Stimulated activated naive CD8-positive, alpha-beta T cell treated with anti-CD3 and anti-CD28 coated beads, Interleukin-15, Interleukin-2, amounts not matched to agents 100 U/mL and 50 U/mL, for 24 hours (primary cell): ENCODE data around the gene DAAM2.

ENCODE experiments used
- ATAC-seq: fragments of 150-1000 bp; cut with Tn5 transposase; one replicate; pipeline ENCODE4 v1.10.0; 2021
- DNase-seq: peaks from one replicate; pipeline ENCODE4 v3.0.0; 2021

The DAAM2 gene

DNA sequence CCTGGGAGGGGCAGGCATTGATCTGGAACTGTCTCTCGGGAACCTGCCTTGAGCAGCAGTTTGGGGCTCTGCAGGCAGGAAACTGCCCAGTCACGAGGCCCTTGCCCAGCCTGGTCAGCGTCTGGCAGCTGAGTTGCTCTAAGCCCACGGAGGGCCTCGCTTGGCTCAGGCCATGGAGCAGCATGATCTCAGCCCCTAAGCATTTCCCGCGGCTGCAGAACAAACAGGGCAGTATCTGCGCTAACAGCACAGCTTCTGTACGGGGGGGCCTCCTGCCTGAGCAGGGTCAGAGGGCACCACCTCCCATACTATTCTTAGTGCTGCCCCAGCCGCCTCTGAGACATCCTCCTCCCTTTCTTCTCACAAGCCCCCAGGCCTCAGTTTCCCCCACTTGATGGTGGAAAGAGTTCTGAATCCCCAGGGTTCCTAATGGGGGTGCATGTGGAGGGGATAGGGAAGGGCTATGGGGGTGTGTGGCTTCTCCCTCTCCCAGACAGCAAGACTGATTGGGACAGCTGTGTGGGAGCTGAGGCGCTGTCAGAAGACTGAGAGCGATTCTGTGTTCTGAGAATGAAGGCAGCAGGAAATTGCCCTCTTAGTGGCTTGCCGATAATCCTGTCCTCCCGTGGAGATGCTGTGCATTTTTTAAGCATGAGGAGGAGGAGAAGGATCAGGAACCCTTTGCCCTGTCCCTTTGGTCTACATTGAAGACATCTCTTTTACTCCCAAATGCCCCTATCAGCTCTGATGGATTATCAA is 95.7 kb downstream of the DAAM2 start:
- ATAC-seq = no peak
- no peak for DNase-seq

DNA sequence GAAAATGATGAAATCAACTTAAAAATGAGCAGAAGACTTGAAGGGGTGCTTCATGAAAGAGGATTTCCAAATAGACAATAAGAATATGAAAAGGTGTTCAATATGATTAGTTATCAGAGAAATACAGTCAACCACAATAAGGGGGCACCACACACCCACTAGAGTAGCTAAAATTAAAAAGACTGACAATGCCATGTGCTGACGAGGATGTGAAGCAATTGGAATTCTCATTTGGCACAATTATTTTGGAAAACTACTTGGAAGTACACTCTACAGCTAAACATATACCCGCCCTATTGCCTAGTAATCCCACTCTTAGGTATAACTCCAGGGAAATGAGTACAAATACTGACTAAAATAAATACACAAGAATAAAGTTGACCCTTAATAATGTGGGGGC is 97.1 kb downstream of the DAAM2 start:
- DNase-seq (no peak), ATAC-seq (no peak)

DNA sequence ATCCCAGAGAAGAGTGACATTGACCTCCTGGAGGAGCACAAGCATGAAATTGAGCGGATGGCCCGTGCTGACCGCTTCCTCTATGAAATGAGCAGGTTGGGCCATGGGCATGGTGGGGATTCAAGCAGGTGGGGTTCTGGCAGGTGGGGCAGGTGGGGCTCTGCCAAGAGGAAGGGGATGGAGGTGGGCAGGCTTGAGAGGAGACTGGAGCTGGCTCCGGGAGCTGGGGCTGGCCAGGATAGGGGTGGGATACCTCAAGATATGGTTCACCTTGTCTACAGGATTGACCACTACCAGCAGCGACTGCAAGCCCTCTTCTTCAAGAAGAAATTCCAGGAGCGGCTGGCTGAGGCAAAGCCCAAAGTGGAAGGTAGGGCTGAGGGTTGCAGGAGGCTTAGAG is 99.2 kb downstream of the DAAM2 start:
- ATAC-seq (no peak), DNase-seq (no peak)

DNA sequence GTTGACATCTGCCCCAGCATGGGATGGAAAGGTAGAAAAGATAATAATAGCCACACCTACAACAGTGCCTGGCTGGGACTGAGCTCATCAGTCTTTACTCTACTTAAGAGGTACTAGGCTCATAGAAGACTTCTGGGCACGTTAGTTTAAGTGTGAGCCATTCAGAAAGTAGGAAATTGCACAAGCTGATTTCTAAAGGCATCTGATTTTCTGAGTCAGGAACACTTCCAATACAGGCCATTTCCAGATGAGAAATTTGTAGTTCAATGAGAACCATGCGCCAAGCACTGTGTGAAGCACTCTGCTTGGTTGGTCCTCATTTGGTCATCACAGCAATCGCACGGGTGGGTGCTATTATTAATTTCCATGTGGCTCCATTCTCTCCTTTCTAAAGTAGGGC is 99.8 kb downstream of the DAAM2 start:
- ATAC-seq (no peak), DNase-seq (no peak)

DNA sequence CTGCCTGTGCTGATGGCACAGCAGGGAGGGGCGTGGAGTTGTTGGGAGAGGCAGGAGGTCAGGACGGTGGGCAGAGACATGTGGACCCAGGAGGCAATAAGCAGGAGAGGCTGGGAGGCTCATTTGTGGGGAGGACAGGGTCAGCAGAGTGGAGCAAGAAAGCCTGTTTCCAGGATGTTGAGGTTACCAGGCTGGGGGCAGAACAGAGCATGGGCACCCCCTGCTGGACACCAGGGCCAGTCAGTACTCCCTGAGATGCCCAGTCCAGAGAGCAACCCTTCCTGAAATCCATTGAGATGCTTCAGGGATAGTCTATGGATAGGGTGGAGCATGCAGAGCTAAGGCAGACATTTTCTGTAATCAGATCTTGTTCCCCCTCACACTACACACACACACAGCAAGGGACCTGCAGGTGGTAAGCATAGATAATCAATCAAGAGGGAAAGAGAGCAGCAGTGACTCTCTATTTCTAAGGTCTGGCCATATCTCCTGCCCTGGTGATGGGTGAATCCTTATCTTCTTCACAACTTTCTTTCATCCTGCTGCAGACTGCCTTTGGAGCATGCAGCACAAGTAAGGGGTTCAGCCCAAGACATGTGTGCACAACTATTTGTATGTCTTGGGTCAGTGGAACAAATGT is 100.4 kb downstream of the DAAM2 start:
- ATAC-seq (no peak), DNase-seq (peak; percentile 20)

DNA sequence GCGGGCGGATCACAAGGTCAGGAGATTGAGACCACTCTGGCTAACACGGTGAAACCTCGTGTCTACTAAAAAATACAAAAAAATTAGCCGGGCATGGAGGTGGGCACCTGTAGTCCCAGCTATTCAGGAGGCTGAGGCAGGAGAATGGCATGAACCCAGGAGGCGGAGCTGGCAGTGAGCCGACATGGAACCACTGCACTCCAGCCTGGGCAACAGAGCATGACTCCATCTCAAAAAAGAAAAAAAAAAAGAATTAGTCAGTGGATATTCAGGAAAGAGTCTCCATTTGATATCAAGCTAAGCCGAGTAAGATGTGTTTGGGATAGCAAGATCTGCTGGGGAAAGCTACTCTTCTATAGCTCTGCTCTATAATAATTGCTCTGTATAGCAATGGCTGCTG is 101.1 kb downstream of the DAAM2 start:
- ATAC-seq (no peak), DNase-seq (no peak)

DNA sequence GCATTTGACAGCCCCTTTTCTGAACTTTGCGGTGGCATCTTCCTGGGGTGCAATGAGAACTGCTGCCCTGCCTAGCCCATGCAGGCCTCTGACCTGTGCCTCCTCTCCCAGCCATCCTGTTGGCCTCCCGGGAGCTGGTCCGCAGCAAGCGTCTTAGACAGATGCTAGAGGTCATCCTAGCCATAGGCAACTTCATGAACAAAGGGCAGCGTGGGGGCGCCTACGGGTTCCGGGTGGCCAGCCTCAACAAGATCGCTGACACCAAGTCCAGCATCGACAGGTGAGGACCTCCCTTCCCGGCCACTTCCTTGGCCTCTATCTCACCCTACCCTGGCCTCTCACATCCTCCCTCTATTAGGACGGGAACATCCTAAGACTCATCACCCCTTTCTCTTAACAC is 104.5 kb downstream of the DAAM2 start:
- DNase-seq (no peak), ATAC-seq (no peak)

DNA sequence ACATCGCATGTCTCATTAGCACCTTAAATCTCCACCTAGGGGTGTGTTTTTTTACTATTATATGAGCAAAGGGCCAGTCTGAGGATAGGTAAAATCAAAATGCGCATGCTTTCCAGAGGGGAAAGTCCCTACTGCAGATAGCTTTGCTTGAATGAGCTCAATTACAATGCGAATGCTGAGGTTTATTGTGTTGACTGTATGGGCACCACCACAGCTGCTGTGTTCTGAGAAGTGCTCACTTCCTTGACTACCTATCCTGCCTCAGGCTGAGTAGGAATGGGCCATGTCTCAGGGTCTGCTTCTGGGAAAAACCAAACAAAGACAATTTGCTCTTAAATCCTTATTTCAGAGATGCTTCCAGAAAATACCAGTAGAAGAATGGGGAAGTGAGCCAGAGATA is 105.5 kb downstream of the DAAM2 start:
- no peak for ATAC-seq
- DNase-seq = no peak

DNA sequence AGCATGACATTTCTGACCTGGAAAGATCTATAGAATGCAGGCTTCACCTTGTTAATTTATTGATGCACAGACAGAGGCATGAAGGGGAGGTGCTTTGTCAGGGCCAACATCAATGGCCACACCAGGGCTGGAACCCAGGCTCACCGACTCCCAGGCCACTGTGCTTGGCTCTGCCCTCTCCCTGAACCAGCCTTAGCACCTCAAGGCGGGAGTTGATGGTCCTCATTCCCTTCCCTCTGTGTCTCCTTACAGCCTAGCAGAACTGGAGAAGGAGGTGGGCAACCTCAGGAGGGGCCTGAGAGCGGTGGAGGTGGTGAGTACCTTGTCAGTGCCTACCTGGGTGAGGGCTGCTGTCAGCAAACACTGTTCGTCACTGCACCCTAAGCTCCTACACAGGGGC is 106.4 kb downstream of the DAAM2 start:
- ATAC-seq (no peak), DNase-seq (no peak)

DNA sequence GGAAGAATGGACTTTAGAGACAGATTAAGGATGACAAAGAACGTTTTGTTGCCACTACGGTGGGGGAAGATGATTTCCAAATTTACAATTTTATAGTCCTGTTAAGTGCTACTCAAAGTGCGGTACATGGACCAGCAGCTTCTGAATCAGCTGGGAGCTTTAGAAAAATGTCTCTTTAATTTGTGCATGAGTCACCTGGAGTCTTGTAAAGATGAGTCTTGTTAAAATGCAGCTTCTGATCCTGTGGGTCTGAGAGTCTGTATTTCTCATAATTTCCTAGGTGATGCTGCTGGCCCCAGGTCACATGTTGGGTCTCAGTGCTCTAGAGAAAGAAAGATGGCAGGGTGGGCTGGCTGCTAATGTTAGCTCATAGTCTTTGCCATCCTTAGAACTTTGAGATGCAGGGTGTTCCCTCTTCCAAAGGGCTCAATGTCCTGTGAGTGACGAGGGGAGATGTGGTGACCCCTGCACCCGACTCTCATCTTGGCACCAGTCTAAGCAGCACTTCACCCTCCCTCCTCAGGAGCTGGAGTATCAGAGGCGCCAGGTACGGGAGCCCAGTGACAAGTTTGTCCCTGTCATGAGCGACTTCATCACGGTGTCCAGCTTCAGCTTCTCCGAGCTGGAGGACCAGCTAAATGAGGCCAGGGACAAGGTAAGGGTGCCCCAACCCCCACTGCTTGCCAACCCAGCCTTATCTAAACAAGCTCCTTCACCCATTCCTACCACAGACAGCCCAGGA is 107.5 kb downstream of the DAAM2 start:
- ATAC-seq = no peak
- no peak for DNase-seq

DNA sequence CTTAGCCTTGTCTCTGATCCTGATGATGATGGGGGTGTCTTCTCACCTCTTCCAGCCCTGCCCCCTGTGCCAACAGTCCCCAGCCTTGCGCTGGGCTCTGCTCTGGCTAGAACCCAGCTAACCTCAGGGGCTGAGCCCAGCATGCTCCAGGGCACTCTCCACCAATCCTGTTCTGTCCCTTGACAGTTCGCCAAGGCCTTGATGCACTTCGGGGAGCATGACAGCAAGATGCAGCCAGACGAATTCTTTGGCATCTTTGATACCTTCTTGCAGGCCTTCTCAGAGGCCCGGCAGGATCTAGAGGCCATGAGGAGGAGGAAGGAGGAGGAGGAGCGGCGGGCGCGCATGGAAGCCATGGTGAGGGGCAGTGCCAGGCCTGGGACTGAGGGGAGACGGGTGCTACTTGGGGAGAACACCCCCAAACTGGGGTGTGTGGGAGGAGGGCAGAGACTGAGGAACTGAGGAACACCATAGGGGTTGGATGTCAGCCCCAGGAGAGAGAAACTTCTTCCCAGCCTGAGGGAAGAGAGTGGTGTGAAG is 109.0 kb downstream of the DAAM2 start:
- DNase-seq (no peak), ATAC-seq (no peak)

DNA sequence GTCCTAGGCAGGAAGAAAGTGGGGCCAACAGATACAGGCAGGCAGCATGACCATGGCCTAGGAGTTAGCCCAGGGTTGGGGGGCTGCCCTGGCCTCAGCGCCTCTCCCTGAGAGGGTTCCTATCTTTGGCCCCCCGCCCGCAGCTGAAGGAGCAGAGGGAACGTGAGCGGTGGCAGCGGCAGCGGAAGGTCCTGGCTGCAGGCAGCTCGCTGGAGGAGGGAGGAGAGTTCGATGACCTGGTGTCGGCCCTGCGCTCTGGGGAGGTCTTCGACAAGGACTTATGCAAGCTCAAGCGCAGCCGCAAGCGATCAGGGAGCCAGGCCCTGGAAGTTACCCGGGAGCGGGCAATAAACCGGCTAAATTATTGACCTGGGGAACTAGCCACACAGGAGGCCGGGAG is 109.5 kb downstream of the DAAM2 start:
- DNase-seq (no peak), ATAC-seq (no peak)

DNA sequence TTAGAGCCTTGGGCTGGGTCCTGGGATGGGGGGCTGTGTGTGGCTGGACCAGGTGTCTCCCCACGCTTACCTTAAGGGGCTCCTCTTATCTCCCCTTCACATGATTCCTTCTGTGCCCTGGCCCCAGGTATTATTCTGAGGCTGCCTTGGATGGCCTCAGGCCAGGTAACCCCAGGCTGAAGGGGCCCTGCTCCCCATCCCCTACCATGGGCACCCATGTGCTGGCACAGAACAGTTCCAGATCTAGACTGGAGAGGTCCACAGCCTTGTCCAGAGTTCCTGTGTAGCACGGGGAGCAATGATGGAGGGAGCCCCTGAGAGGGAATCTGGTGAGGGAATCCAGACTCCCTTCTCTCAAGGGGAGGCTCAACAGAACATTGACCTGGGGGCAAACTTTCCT is 110.0 kb downstream of the DAAM2 start:
- DNase-seq (no peak), ATAC-seq (no peak)

DNA sequence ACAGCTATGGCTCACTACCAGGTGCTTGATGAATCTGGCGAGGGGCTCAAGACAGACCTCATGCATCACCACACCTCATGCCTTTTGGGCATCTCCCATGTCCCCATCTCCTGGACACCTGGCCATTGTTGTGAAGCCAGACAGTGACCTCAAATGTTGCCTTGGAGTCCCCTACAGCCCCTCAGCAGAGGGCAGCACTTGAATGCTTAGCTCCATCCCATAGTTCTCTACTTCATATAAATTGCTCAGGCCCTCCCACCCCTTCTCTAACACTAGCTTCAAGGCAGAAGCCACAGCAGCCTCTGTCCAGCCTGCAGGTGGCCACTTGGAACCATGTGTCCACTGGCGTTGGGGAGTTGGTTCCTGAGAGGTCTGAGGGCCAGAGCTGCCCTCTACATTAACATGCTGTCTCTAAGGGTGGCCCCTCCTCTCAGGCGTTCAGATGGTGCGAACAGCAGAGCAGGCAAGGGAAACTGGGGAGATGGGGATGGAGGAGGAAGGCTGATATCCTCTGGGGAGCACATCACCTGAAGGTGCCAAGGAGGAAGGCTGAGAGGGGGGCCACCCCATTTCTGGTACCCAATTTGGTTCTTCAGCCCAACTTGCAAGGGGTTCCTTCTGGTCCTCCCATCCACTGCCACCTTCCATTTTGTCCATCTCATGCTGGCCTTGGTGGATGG is 110.8 kb downstream of the DAAM2 start:
- ATAC-seq (no peak), DNase-seq (no peak)

DNA sequence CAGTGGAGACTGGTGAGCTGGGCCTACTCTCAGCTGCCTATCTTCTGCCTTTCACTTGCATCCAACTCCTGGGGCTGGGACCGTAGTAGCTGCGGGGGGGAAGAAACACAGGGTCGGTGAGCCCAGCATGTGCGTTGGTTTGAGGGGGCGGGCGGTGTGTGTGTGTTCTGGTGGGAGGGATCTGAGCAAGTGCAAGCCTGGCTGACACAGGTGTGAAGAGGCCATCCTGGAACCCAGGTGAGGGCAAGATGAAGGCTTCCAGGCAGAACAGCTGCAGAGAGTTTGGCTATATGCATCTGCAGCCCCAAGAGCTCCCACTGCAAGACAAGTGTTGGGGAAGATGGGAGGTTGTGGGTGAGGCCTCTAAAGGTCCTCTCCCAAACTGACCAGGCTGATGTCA is 111.5 kb downstream of the DAAM2 start:
- DNase-seq = no peak
- no peak for ATAC-seq

DNA sequence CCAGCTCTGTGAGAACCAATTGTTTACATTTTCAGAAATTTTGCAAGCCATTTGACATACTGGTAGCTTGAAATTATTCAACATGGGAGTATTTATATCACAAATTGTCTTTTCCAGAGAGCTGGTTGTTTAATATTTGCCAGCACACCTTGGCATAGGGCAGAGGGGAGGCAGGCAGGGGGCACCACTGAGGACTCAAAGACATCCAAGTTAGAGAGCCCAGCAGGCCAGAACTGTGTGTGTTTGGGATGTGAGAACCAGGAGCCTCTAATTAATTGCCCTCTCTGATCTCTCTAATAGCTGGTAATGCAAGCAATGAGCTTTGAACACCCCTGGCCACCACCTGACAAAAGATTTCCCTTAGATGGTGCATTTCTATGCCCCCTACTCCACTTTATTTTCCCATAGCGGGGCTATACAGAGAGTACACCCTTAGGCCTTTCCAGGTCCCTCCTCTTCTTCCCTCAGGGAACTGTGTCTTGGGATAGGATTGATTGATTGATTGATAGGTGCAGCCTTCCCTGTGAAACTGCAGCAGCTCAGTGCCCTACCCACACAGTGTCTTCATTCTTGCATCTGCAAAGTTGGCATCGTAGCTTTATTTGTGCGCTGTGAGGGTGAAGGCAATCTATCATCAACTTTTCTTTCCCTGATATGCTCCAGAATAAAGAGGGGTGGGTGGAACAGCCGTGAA is 112.9 kb downstream of the DAAM2 start:
- DNase-seq (no peak), ATAC-seq (no peak)

DNA sequence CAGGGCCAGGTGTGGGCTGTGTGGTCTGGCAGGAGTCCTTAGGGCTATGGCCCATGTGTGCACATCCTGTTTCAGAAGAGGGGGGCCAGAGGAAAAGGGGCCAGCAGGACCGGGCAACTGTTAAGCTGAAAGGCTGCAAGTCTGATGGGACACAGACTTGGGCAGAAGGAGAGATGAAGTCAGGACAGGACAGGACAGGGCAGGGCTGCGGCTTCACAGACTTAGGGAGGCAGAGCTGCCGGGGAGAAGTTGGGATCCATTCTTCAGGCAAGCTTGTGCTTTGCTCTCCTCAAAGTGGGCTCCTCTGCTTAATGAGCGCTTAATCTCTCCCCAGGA is 113.4 kb downstream of the DAAM2 start:
- DNase-seq (no peak), ATAC-seq (no peak)

DNA sequence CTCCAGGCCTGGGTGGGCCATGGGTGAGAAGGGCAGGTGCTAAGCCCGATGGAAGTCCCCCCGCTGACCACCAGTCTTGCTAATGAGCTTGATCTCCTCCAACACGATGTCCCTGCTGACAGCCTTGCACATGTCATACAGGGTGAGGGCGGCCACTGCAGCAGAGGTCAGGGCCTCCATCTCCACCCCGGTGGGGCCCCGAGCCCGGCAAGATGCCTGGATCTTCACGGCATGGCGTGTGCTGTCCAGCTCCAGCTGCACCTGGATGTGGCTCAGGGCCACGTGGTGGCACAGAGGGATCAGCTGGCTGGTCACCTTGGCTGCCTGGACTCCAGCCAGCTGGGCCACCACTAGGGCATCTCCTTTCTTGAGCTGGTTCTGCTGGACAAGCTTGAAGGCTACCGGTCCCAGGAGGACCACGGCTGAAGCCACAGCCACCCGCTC is 114.2 kb downstream of the DAAM2 start:
- no peak for DNase-seq
- ATAC-seq = no peak

DNA sequence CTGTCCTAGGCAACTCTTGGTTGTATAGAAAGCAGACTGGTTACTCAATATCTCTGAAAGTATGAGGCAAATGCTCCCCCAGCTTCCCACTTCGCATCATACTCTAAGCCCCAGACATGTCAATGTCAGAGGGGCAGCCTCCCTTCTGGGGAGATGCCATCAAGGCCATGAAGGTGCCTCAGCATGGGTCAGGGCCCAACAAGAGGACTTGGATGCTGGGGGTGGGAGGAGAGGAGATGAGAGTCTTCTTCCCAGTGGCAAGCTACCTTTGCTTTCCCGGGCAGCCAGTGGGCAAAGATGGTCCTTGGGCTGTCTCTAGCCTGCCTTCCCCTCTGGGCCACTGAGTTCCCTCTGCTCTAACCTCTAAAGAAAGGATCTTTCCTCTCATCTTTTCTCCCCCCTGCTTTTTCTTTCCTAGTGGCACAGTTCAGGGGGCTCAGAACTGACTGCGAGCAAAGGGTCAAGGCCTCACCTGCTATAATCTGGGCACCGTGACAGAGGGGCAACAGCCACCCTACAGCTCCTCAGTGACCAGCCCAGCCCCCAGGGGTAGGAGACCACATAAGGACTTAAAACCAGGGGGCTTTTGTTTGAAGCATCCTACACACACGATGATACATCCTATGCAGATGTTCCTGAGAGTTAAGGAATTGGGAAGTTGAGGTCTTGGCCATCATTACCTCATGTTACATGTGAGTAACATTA is 115.8 kb downstream of the DAAM2 start:
- ATAC-seq = no peak

DNA sequence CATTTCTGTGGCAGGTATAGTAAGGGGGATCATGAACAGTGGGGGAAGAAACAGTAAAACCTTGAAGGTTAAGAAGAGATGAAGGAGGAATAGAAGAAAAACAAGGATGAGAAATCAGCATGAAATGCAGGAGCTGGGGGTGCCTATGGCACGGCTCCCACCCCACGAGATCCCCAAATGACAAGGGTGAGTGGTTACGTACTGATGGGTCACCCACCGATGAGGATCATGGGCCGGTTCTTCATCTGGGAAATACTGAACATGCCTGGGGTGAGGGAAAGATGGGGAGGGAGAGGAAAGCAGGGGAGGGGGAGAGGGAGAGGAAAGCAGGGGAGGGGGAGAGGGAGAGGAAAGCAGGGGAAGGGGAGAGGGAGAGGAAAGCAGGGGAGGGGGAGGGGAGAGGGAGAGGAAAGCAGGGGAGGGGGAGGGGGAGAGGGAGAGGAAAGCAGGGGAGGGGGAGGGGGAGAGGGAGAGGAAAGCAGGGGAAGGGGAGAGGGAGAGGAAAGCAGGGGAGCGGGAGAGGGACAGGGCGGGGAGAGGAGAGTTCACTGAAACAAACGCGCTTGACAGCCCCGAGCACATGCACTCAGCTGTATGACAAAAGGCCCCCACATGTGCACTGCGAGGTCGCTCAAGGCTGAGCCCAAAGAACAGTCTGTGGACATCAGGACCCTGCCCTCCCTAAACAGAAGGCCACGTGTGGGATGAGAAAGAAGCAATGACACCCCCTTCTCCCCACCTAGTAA is 116.8 kb downstream of the DAAM2 start:
- ATAC-seq (no peak), DNase-seq (no peak)

More for the DNA sequence above, 115.8 kb downstream of the DAAM2 start:
- no peak for DNase-seq

DNA sequence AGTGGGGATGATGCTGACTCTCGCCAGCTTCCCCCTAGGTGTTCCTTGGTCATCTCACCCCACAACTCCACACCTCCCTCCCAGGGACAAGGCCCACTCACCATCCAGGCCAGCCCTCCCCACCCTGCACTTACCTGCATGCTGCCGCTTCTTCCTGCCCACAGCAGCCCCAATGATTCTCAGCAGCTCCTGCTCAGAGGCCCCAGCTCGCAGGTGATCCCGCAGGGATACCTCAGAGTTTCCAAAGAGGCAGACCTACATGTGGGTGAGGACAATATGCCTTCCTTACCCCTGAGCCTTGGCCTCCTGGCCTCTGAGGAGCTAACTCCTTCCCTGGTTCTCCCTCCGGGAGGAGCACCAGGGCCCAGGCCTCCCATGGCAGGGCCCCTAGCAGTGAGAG is 117.5 kb downstream of the DAAM2 start:
- ATAC-seq (no peak), DNase-seq (no peak)
